ENCODE measurements around the gene SLC25A40. TPM values are rescaled to one million over a fixed set of nuclear protein-coding genes. Genes with fewer than 3 reads are reported as not detected.

The SLC25A40 gene
- total RNA-seq, 1 experiment from 2014 or later = 29.6 TPM

DNA sequence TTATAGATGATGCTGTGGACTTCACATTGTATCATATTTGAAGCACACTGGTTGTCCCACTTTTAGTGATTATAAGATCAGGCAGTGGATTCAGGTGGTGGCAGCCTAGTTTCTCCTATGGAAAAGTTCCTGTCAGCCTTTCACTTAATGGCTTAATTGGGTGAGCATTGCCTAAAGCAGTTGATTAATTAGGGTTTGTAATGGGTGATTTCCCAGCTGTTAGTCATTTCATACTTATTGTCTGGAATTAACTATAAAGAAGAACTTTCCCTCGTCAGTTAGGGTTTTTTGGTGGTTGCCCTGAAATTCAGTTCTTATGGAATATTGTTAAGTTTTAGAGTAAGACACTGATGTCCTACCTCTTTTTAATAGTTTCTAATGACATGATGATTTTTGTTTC lies 78.8 kb downstream of the SLC25A40 start:
- Histone ChIP-seq H3K27me3 (replicated peaks; ENCODE audit: insufficient read depth, low read depth, low read length, poor library complexity) (no peaks in the 10 kb centered on the region), H3K9me3 (ENCODE audit: low read depth, low read length, poor library complexity, severe bottlenecking) (no peaks in the 10 kb centered on the region), H3K36me3 (ENCODE audit: insufficient read depth, low read length, poor library complexity, severe bottlenecking) (no peaks in the 10 kb centered on the region), H3K4me3 (ENCODE audit: low read depth, low read length, poor library complexity, severe bottlenecking) (no peak overlapping the region), H3K27ac (ENCODE audit: low read depth, low read length, poor library complexity, severe bottlenecking) (no peak overlapping the region), H3K4me1 (ENCODE audit: insufficient read depth, low read length, poor library complexity, severe bottlenecking) (no peaks in the 10 kb centered on the region)
- TF ChIP-seq, protein P1, sequence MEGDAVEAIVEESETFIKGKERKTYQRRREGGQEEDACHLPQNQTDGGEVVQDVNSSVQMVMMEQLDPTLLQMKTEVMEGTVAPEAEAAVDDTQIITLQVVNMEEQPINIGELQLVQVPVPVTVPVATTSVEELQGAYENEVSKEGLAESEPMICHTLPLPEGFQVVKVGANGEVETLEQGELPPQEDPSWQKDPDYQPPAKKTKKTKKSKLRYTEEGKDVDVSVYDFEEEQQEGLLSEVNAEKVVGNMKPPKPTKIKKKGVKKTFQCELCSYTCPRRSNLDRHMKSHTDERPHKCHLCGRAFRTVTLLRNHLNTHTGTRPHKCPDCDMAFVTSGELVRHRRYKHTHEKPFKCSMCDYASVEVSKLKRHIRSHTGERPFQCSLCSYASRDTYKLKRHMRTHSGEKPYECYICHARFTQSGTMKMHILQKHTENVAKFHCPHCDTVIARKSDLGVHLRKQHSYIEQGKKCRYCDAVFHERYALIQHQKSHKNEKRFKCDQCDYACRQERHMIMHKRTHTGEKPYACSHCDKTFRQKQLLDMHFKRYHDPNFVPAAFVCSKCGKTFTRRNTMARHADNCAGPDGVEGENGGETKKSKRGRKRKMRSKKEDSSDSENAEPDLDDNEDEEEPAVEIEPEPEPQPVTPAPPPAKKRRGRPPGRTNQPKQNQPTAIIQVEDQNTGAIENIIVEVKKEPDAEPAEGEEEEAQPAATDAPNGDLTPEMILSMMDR (conservative IDR thresholded peaks at IDR 0.05; ENCODE audit: low read depth, low read length) = no peak
- no peak for TF ChIP-seq EZH2 (IDR thresholded peaks at IDR 0.05; ENCODE audit: borderline replicate concordance, low read depth, low read length, poor library complexity, severe bottlenecking)
- BruUV-seq (replicated peaks) = no TSS peak
- ChIA-PET POLR2A (ENCODE audit: low non-redundant PET) (no interaction called here), CTCF (interaction anchor here (1.0 kb wide), 1 partner anchor 89 kb away, joined by 4 read pairs; no protein-coding TSS in a partner anchor)
- intact Hi-C loops (cut with micrococcal nuclease; ENCODE audit: unreplicated experiment) = loop anchor here (2.0 to 5.0 kb wide), 2 partner anchors 87 to 375 kb away; no protein-coding TSS in a partner anchor
- no peak for DNase-seq (ENCODE audit: low spot score)

GRCh38 chr7:87785368-87785995 lies 90.7 kb downstream of the SLC25A40 start:
- Histone ChIP-seq H3K27ac (ENCODE audit: low read depth, low read length, poor library complexity, severe bottlenecking) (no peak overlapping the region), H3K4me1 (ENCODE audit: insufficient read depth, low read length, poor library complexity, severe bottlenecking) (no peaks in the 10 kb centered on the region), H3K9me3 (ENCODE audit: low read depth, low read length, poor library complexity, severe bottlenecking) (no peaks in the 10 kb centered on the region), H3K4me3 (ENCODE audit: low read depth, low read length, poor library complexity, severe bottlenecking) (no peak overlapping the region), H3K27me3 (replicated peaks; ENCODE audit: insufficient read depth, low read depth, low read length, poor library complexity) (peaks cover 5% of the 10 kb centered on the region), H3K36me3 (ENCODE audit: insufficient read depth, low read length, poor library complexity, severe bottlenecking) (no peaks in the 10 kb centered on the region)
- DNase-seq (ENCODE audit: low spot score) = no peak
- intact Hi-C loops (cut with micrococcal nuclease; ENCODE audit: unreplicated experiment) = no loop called here
- no peak for TF ChIP-seq EZH2 (IDR thresholded peaks at IDR 0.05; ENCODE audit: borderline replicate concordance, low read depth, low read length, poor library complexity, severe bottlenecking)
- TF ChIP-seq, protein P1 (conservative IDR thresholded peaks at IDR 0.05; ENCODE audit: low read depth, low read length) = no peak
- ChIA-PET POLR2A (ENCODE audit: low non-redundant PET) (no interaction called here), CTCF (no interaction called here)
- no TSS peak for BruUV-seq (replicated peaks)

GRCh38 chr7:87784424-87784823 lies 91.7 kb downstream of the SLC25A40 start:
- CTCF ChIA-PET = no interaction called here
- Histone ChIP-seq H3K27ac (ENCODE audit: low read depth, low read length, poor library complexity, severe bottlenecking) (no peak overlapping the region), H3K9me3 (ENCODE audit: low read depth, low read length, poor library complexity, severe bottlenecking) (no peaks in the 10 kb centered on the region), H3K36me3 (ENCODE audit: insufficient read depth, low read length, poor library complexity, severe bottlenecking) (no peaks in the 10 kb centered on the region), H3K4me3 (ENCODE audit: low read depth, low read length, poor library complexity, severe bottlenecking) (no peak overlapping the region), H3K4me1 (ENCODE audit: insufficient read depth, low read length, poor library complexity, severe bottlenecking) (no peaks in the 10 kb centered on the region), H3K27me3 (replicated peaks; ENCODE audit: insufficient read depth, low read depth, low read length, poor library complexity) (peaks cover 5% of the 10 kb centered on the region)
- TF ChIP-seq, protein P1 (conservative IDR thresholded peaks at IDR 0.05; ENCODE audit: low read depth, low read length) = 0 out of 2 replicates have a peak, but pooled peaks have one; percentile 20
- no peak for TF ChIP-seq EZH2 (IDR thresholded peaks at IDR 0.05; ENCODE audit: borderline replicate concordance, low read depth, low read length, poor library complexity, severe bottlenecking)
- intact Hi-C loops (cut with micrococcal nuclease; ENCODE audit: unreplicated experiment) = no loop called here
- peak; percentile 16 for DNase-seq (ENCODE audit: low spot score)
- no TSS peak for BruUV-seq (replicated peaks)
- POLR2A ChIA-PET (ENCODE audit: low non-redundant PET) = interaction anchor here (0.5 kb wide), 1 partner anchor 150 kb away, joined by 3 read pairs; no protein-coding TSS in a partner anchor

Other genes with a start within 250 kb of the SLC25A40 start
- 0.09 and 0.24 TPM in 2 replicates for gene RUNDC3B, start 248.0 kb downstream of the SLC25A40 start, total RNA-seq (2021)
- 80.0 and 81.6 TPM in 2 replicates for gene DBF4, start 133 bp upstream of the SLC25A40 start, total RNA-seq (2021)
- gene ADAM22, start 57.9 kb upstream of the SLC25A40 start, total RNA-seq (2021) = 6.9 and 7.1 TPM in 2 replicates

Measured in A673 (cell line).